Astrocyte of the hippocampus (primary cell): ENCODE data around the gene FGF14.
A peak's percentile ranks its signal among the peaks of the same experiment; 100 is the strongest.

Experiments used
- DNase-seq: peaks from one replicate; pipeline ENCODE4 v3.0.0; 2011; ENCODE audit warnings: low read depth, low spot score

FGF14 gene

GRCh38 chr13:102367836-102368235 is 34.0 kb downstream of the FGF14 start:
- DNase-seq: no peak

GRCh38 chr13:102361113-102361512 is 40.7 kb downstream of the FGF14 start:
- DNase-seq: no peak

- DNase-seq: no peak
These were observed 42.6 kb downstream of the FGF14 start for GRCh38 chr13:102359264-102359663.

GRCh38 chr13:102355251-102355650 is 46.6 kb downstream of the FGF14 start:
- no peak for DNase-seq

- DNase-seq: no peak
These were observed 47.8 kb downstream of the FGF14 start for GRCh38 chr13:102354011-102354410.

- no peak for DNase-seq
These were observed 50.3 kb downstream of the FGF14 start for GRCh38 chr13:102351521-102351920.

- no peak for DNase-seq
These were observed 54.4 kb downstream of the FGF14 start for GRCh38 chr13:102347490-102347889.

GRCh38 chr13:102346769-102347168 is 55.1 kb downstream of the FGF14 start:
- DNase-seq: no peak

- DNase-seq: no peak
These were observed 57.4 kb downstream of the FGF14 start for GRCh38 chr13:102344410-102344809.

- DNase-seq: no peak
These were observed 68.3 kb downstream of the FGF14 start for GRCh38 chr13:102333320-102334198.

- DNase-seq: no peak
These were observed 72.9 kb downstream of the FGF14 start for GRCh38 chr13:102328909-102329308.

GRCh38 chr13:102327119-102327617 is 74.7 kb downstream of the FGF14 start:
- DNase-seq: no peak

- DNase-seq: no peak
These were observed 75.3 kb downstream of the FGF14 start for GRCh38 chr13:102326381-102327118.

GRCh38 chr13:102325321-102325720 is 76.5 kb downstream of the FGF14 start:
- DNase-seq: no peak

GRCh38 chr13:102323505-102323904 is 78.3 kb downstream of the FGF14 start:
- no peak for DNase-seq

- DNase-seq: no peak
These were observed 78.8 kb downstream of the FGF14 start for GRCh38 chr13:102323012-102323411.

- DNase-seq: no peak
These were observed 79.6 kb downstream of the FGF14 start for GRCh38 chr13:102322211-102322610.

GRCh38 chr13:102318233-102318632 is 83.6 kb downstream of the FGF14 start:
- DNase-seq: no peak

- DNase-seq: peak; percentile 18
These were observed 84.3 kb downstream of the FGF14 start for GRCh38 chr13:102317593-102317992.

- no peak for DNase-seq
These were observed 85.1 kb downstream of the FGF14 start for GRCh38 chr13:102316732-102317131.

GRCh38 chr13:102312841-102313240 is 89.0 kb downstream of the FGF14 start:
- no peak for DNase-seq

GRCh38 chr13:102311901-102312300 is 89.9 kb downstream of the FGF14 start:
- no peak for DNase-seq

- no peak for DNase-seq
These were observed 90.4 kb downstream of the FGF14 start for GRCh38 chr13:102311419-102311796.
